Trophoblast cell (in vitro differentiated cells and primary cell): Measurements from ENCODE around the gene MARCO.
"Not testable (repeated sequence)": the region's sequence is repeated elsewhere in the genome, so short reads cannot be mapped to it uniquely, and the experiment has no call there.

Experiments
- DNase-seq, 2 donors: peaks; one replicate each; pipeline ENCODE4 v3.0.0-alpha.2; 2016
- H2AFZ ChIP-seq: 2 replicates; pipeline ENCODE4 v1.6.1; 2013; ENCODE audit warnings: low read length, moderate library complexity, mild to moderate bottlenecking; ENCODE audit not compliant: insufficient read depth, poor library complexity
- H2AK5ac ChIP-seq: 2 replicates; pipeline ENCODE4 v1.6.1; 2013; ENCODE audit warnings: mild to moderate bottlenecking, low read length
- H2BK120ac ChIP-seq: 2 replicates; pipeline ENCODE4 v1.6.1; 2013; ENCODE audit warnings: low read length, mild to moderate bottlenecking, moderate library complexity; ENCODE audit not compliant: insufficient read depth, poor library complexity
- H2BK12ac ChIP-seq: 2 replicates; pipeline ENCODE4 v1.6.1; 2013; ENCODE audit warnings: mild to moderate bottlenecking, low read length, moderate library complexity
- H2BK5ac ChIP-seq: 2 replicates; pipeline ENCODE4 v1.6.1; 2013; ENCODE audit warnings: low read length, low read depth, moderate library complexity, mild to moderate bottlenecking; ENCODE audit not compliant: poor library complexity
- H3K14ac ChIP-seq: 2 replicates; pipeline ENCODE4 v1.6.1; 2013; ENCODE audit warnings: mild to moderate bottlenecking, low read length
- H3K18ac ChIP-seq: 2 replicates; pipeline ENCODE4 v1.6.1; 2013; ENCODE audit warnings: mild to moderate bottlenecking, low read length
- H3K23ac ChIP-seq: 2 replicates; pipeline ENCODE4 v1.6.1; 2013; ENCODE audit warnings: low read length
- H3K27ac ChIP-seq: 2 replicates; pipeline ENCODE4 v1.5.1; 2013; ENCODE audit warnings: low read depth, mild to moderate bottlenecking, inconsistent platforms, low read length, moderate library complexity
- H3K27me3 ChIP-seq: 2 replicates; pipeline ENCODE4 v1.6.1; 2013; ENCODE audit warnings: inconsistent platforms, mild to moderate bottlenecking, low read length, moderate library complexity; ENCODE audit not compliant: insufficient read depth
- H3K36me3 ChIP-seq, 2 experiments: 1 replicate in 1 of 2; 2 replicates in 1 of 2; pipeline ENCODE4 v1.6.1; 2013; ENCODE audit warnings: low read length in 2 of 2, mild to moderate bottlenecking in 2 of 2, moderate library complexity in 1 of 2; ENCODE audit not compliant: insufficient read depth in 2 of 2, control insufficient read depth in 1 of 2
- H3K4ac ChIP-seq: 2 replicates; pipeline ENCODE4 v1.6.1; 2013; ENCODE audit warnings: low read depth, mild to moderate bottlenecking, low read length, moderate library complexity
- H3K4me1 ChIP-seq, 2 experiments: 1 replicate in 1 of 2; 2 replicates in 1 of 2; pipeline ENCODE4 v1.6.1; 2013; ENCODE audit warnings: low read length in 2 of 2, mild to moderate bottlenecking in 2 of 2, moderate library complexity in 1 of 2; ENCODE audit not compliant: insufficient read depth in 2 of 2, control insufficient read depth in 1 of 2
- H3K4me2 ChIP-seq: 2 replicates; pipeline ENCODE4 v1.6.1; 2013; ENCODE audit warnings: inconsistent platforms, mild to moderate bottlenecking, low read length, moderate library complexity
- H3K4me3 ChIP-seq: 2 replicates; pipeline ENCODE4 v1.5.1; 2013; ENCODE audit warnings: mild to moderate bottlenecking, low read depth, low read length, inconsistent platforms
- H3K79me1 ChIP-seq: one replicate; pipeline ENCODE4 v1.6.1; 2013; ENCODE audit warnings: low read length
- H3K79me2 ChIP-seq: 2 replicates; pipeline ENCODE4 v1.6.1; 2013; ENCODE audit warnings: low read length, mild to moderate bottlenecking; ENCODE audit not compliant: control insufficient read depth, insufficient read depth, poor library complexity
- H3K9ac ChIP-seq: 2 replicates; pipeline ENCODE4 v1.6.1; 2013; ENCODE audit warnings: mild to moderate bottlenecking, low read length
- H3K9me3 ChIP-seq: 2 replicates; pipeline ENCODE4 v1.6.1; 2013; ENCODE audit warnings: low read depth, mild to moderate bottlenecking, control low read depth, inconsistent platforms, low read length; ENCODE audit not compliant: insufficient read depth
- H4K12ac ChIP-seq: 2 replicates; pipeline ENCODE4 v1.6.1; 2013; ENCODE audit warnings: low read depth, mild to moderate bottlenecking, low read length, moderate library complexity
- H4K8ac ChIP-seq: 2 replicates; pipeline ENCODE4 v1.6.1; 2013; ENCODE audit warnings: low read depth, mild to moderate bottlenecking, low read length, moderate library complexity
- H4K91ac ChIP-seq: one replicate; pipeline ENCODE4 v1.6.1; 2013; ENCODE audit warnings: low read depth, mild to moderate bottlenecking, low read length, moderate library complexity
- WGBS: extraction: QIAGEN DNeasy Blood & Tissue Kit; methylation state at CpG from one replicate; pipeline ENCODE4 v1.1.7; 2013; ENCODE audit warnings: missing lambda C conversion rate; ENCODE audit not compliant: insufficient read length, insufficient coverage; ENCODE audit errors: extremely low coverage; 5-methylcytosine and 5-hydroxymethylcytosine counted together

MARCO gene

DNA sequence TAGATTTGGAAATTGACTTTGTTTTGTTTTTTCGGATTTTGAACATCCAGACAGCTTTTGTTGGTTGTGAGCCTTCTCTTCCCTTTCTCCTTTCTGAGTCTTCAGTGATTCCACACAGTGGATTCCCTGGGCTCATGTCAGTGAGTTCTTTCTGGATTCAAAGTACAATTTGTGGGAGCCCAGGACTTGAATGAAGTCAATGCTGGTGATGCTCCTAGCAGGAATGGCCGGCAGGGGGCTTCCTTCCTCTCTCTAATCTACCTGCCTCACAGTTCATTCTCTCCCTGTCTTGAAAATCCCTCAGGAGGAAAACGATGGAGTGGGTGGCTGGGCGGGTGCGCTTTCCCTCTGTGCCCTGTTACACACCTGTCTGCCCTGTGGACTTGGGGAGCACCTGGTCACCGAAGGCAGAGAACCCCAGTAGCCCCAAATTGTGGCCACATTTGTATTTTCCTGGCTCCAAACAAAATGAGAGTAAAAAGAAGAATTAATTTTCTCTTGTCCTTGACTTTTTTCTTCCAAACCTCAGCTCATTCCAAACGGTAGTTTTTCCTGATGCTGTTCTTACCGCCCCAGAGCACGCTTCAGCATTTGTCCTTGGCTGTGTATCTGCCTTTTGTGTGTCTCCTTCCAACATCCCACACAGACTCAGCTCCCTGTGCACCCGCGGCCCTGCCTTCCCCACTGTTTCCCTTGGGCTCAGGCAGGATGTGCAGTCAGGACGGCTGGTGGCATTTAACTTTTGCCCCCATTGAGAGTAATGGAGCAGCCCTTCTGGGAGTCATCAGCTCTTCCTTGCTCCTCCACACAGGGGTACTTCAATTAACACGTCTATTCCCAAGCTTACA, 86.6 kb downstream of the MARCO start:
- H2AFZ ChIP-seq, result no peak overlapping the region
- no peak overlapping the region for H3K9ac ChIP-seq
- no peak overlapping the region for H2BK5ac ChIP-seq
- H4K12ac ChIP-seq, result no peak overlapping the region
- WGBS, result no CpG with 5 or more reads among the region's 13 CpGs
- H3K14ac ChIP-seq, result no peak overlapping the region
- no peaks in the 10 kb centered on the region for H3K9me3 ChIP-seq
- no peak overlapping the region for H3K4me3 ChIP-seq
- peak; percentile 23 to 66 for DNase-seq
- H3K36me3 ChIP-seq, result no peaks in the 10 kb centered on the region
- H3K79me1 ChIP-seq, result no peaks in the 10 kb centered on the region
- no peaks in the 10 kb centered on the region for H3K79me2 ChIP-seq
- peaks cover 0 to 2% of the 10 kb centered on the region in 2 experiments for H3K4me1 ChIP-seq
- no peak overlapping the region for H4K8ac ChIP-seq
- H3K27ac ChIP-seq, result no peak overlapping the region
- no peak overlapping the region for H3K4ac ChIP-seq
- H3K27me3 ChIP-seq, result peaks cover 3% of the 10 kb centered on the region
- no peak overlapping the region for H3K23ac ChIP-seq
- H2BK120ac ChIP-seq, result no peak overlapping the region
- H3K18ac ChIP-seq, result no peak overlapping the region
- H2AK5ac ChIP-seq, result no peak overlapping the region
- H4K91ac ChIP-seq, result no peak overlapping the region
- no peak overlapping the region for H3K4me2 ChIP-seq
- H2BK12ac ChIP-seq, result no peak overlapping the region

DNA sequence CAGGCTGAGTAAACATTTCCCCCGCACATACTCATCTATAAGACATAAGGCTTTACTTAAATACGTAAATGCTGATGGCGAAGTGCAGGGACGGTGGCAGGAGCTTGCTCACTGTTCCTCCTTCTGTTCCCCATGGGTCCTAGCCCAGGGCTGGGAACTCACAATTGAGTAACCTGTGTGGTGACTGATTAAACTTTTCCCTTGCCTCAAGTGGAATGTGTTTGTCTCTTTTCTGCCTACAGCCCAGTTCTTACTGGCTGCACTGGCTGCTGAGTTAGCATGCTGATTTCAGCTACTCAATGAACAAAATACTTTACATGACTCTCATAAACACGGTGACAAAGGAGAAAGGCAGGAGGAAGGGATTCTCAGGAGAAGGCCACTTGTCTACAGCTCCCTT, 87.3 kb downstream of the MARCO start:
- peaks cover 3% of the 10 kb centered on the region for H3K27me3 ChIP-seq
- no peak overlapping the region for H3K27ac ChIP-seq
- no peak overlapping the region for H3K14ac ChIP-seq
- no peak overlapping the region for H2BK120ac ChIP-seq
- H3K23ac ChIP-seq, result no peak overlapping the region
- H3K18ac ChIP-seq, result no peak overlapping the region
- H3K79me1 ChIP-seq, result no peaks in the 10 kb centered on the region
- no peak overlapping the region for H4K12ac ChIP-seq
- no peak overlapping the region for H4K8ac ChIP-seq
- H2BK12ac ChIP-seq, result no peak overlapping the region
- no peaks in the 10 kb centered on the region for H3K79me2 ChIP-seq
- DNase-seq, result no peak
- WGBS, result no CpG with 5 or more reads among the region's 5 CpGs
- H3K9ac ChIP-seq, result no peak overlapping the region
- no peak overlapping the region for H3K4ac ChIP-seq
- H3K9me3 ChIP-seq, result no peaks in the 10 kb centered on the region
- no peak overlapping the region for H3K4me2 ChIP-seq
- no peak overlapping the region for H3K4me3 ChIP-seq
- no peak overlapping the region for H4K91ac ChIP-seq
- H3K36me3 ChIP-seq, result no peaks in the 10 kb centered on the region
- H2AK5ac ChIP-seq, result no peak overlapping the region
- H3K4me1 ChIP-seq, result peaks cover 0 to 2% of the 10 kb centered on the region in 2 experiments
- H2AFZ ChIP-seq, result no peak overlapping the region
- no peak overlapping the region for H2BK5ac ChIP-seq

DNA sequence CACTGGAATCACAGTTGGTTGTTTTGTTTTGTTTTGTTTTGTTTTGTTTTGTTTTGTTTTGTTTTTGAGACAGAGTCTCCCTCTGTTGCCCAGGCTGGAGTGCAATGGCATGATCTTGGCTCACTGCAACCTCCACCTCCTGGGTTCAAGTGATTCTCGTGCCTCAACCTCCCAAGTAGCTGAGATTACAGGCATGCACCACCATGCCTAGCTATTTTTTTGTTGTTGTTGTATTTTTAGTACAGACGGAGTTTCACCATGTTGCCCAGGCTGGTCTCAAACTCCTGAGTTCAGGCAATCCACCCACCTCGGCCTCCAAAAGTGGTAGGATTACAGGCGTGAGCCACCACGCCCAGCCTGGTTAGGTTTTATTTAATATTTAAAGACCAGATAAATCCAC, 95.9 kb downstream of the MARCO start:
- not testable (repeated sequence) for H2BK12ac ChIP-seq, H3K27me3 ChIP-seq, H3K4me1 ChIP-seq, H3K4ac ChIP-seq, H3K14ac ChIP-seq, H3K79me1 ChIP-seq, H3K36me3 ChIP-seq, H3K18ac ChIP-seq, H2BK120ac ChIP-seq, H4K8ac ChIP-seq, H4K12ac ChIP-seq, H3K79me2 ChIP-seq, H2AFZ ChIP-seq, H3K9ac ChIP-seq, DNase-seq, H3K27ac ChIP-seq, H2BK5ac ChIP-seq, H3K23ac ChIP-seq, H4K91ac ChIP-seq, H2AK5ac ChIP-seq, H3K4me2 ChIP-seq, H3K9me3 ChIP-seq, H3K4me3 ChIP-seq
- no CpG with 5 or more reads among the region's 5 CpGs for WGBS

DNA sequence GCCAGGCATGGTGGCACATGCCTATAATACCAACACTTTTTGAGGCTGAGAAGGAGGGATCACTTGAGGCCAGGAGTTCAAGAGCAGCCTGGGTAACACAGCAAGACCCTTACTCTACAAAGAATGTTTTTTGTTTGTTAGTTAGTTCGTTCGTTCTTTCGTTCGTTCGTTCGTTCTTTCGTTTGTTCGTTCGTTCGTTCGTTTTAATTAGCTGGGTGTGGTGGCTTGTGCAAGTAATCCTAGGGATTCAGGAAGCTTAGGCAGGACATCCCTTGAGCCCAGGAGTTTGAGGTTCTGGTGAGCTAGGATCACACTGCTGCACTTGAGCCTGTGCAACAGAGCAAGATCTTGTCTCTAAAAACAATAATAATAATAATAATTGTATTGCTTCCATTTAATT, 98.7 kb downstream of the MARCO start:
- H4K91ac ChIP-seq, result no peak overlapping the region
- H3K79me1 ChIP-seq, result no peaks in the 10 kb centered on the region
- no peak for DNase-seq
- H3K18ac ChIP-seq, result no peak overlapping the region
- no peak overlapping the region for H3K9ac ChIP-seq
- H3K4me1 ChIP-seq, result no peaks in the 10 kb centered on the region
- no peak overlapping the region for H2BK5ac ChIP-seq
- no peaks in the 10 kb centered on the region for H3K9me3 ChIP-seq
- H3K4me2 ChIP-seq, result no peak overlapping the region
- H3K79me2 ChIP-seq, result no peaks in the 10 kb centered on the region
- H3K23ac ChIP-seq, result no peak overlapping the region
- H2BK12ac ChIP-seq, result no peak overlapping the region
- no peak overlapping the region for H4K8ac ChIP-seq
- no peaks in the 10 kb centered on the region for H3K27me3 ChIP-seq
- no peak overlapping the region for H4K12ac ChIP-seq
- no peak overlapping the region for H2BK120ac ChIP-seq
- H3K27ac ChIP-seq, result no peak overlapping the region
- no peaks in the 10 kb centered on the region for H3K36me3 ChIP-seq
- no peak overlapping the region for H2AK5ac ChIP-seq
- H3K4me3 ChIP-seq, result no peak overlapping the region
- 100% methylated on average over 9 of the region's 11 CpGs for WGBS
- H2AFZ ChIP-seq, result no peak overlapping the region
- no peak overlapping the region for H3K4ac ChIP-seq
- no peak overlapping the region for H3K14ac ChIP-seq
